ENCODE measurements around the gene HNRNPL. TPM values are rescaled to one million over a fixed set of nuclear protein-coding genes. Genes with fewer than 3 reads are reported as not detected.
"Not testable (repeated sequence)": the region's sequence is repeated elsewhere in the genome, so short reads cannot be mapped to it uniquely, and the experiment has no call there.

The HNRNPL gene
- total and polyA plus RNA-seq, 2 of the 8 experiments (the other 6 are each of a cell fraction or from before 2014, with no cell fraction given), result 404 to 779 TPM

- CTCF ChIA-PET (ENCODE audit: partially characterized antibody), result interaction anchor here (0.6 to 1.6 kb wide), 8 partner anchors 9 to 116 kb away, joined by 3 to 7 read pairs (median 3); no protein-coding TSS in a partner anchor
- not testable (repeated sequence) for H3K36me3 ChIP-seq (ENCODE audit: control insufficient read depth in 2 of 4, insufficient read depth in 4 of 4, low read length in 3 of 4); H3K9ac ChIP-seq (replicated peaks in 1 of 4; ENCODE audit: extremely low read depth in 1 of 4, low read depth in 3 of 4, low read length in 3 of 4); H3K4me1 ChIP-seq (replicated peaks in 1 of 4; ENCODE audit: control insufficient read depth in 3 of 4, insufficient read depth in 4 of 4, low read length in 3 of 4); H2BK20ac ChIP-seq (ENCODE audit: low read length); H3K4me2 ChIP-seq (ENCODE audit: insufficient read depth in 1 of 2, low read depth in 2 of 2, low read length in 2 of 2); H4K5ac ChIP-seq (ENCODE audit: insufficient read length, low read depth, low read length); H3K18ac ChIP-seq (ENCODE audit: extremely low read depth, low read length); H4K91ac ChIP-seq (replicated peaks; ENCODE audit: insufficient read length, low read length); DNase-seq (ENCODE audit: low read depth in 1 of 2, low spot score in 2 of 2); H3K14ac ChIP-seq (ENCODE audit: insufficient read length); H3K27me3 ChIP-seq (replicated peaks in 1 of 4; ENCODE audit: control insufficient read depth in 3 of 4, extremely low read depth in 1 of 4, insufficient read depth in 3 of 4, low read length in 3 of 4); H2AFZ ChIP-seq (ENCODE audit: low read length); H3K23me2 ChIP-seq (ENCODE audit: low read depth, low read length); H3K79me1 ChIP-seq (ENCODE audit: low read depth, low read length); H2BK5ac ChIP-seq (ENCODE audit: low read depth, low read length); H4K8ac ChIP-seq (ENCODE audit: extremely low read depth, insufficient read depth, low read length); H3K4me3 ChIP-seq (ENCODE audit: extremely low read depth in 1 of 4, insufficient read depth in 2 of 4, low read depth in 3 of 4, low read length in 4 of 4); H2BK15ac ChIP-seq (ENCODE audit: low read length); H3K79me2 ChIP-seq (ENCODE audit: control insufficient read depth in 1 of 2, insufficient read depth in 2 of 2, low read length in 2 of 2); FAIRE-seq; H3K9me3 ChIP-seq (ENCODE audit: insufficient read depth in 2 of 2, low read depth in 1 of 2, low read length in 1 of 2); H3K4ac ChIP-seq (replicated peaks; ENCODE audit: insufficient read length, low read depth, low read length); H4K20me1 ChIP-seq (replicated peaks in 1 of 2; ENCODE audit: control insufficient read depth in 1 of 2, insufficient read depth in 2 of 2, low read length in 2 of 2); H2BK120ac ChIP-seq (replicated peaks; ENCODE audit: low read depth, low read length); H3K23ac ChIP-seq (ENCODE audit: insufficient read length); H3K56ac ChIP-seq (replicated peaks; ENCODE audit: insufficient read length, low read depth, low read length); H2AK5ac ChIP-seq (ENCODE audit: low read depth, low read length); H2BK12ac ChIP-seq (ENCODE audit: low read depth, low read length); H3K27ac ChIP-seq (ENCODE audit: low read depth, low read length)
- POLR2A ChIA-PET (ENCODE audit: partially characterized antibody), result interaction anchor here (0.7 to 4.1 kb wide), 5 partner anchors 9 to 460 kb away, joined by 3 to 14 read pairs (median 3); partner anchors contain the start of genes HNRNPL, MRPS12 and SARS2
- WGBS, 2 experiments (ENCODE audit: extremely low coverage in 1 of 2, insufficient coverage in 1 of 2, insufficient read length in 1 of 2, insufficient replicate concordance in 2 of 2, low coverage in 1 of 2, low lambda C conversion rate in 2 of 2, missing lambda C conversion rate in 1 of 2), result 91% methylated on average over 21 of the region's 21 CpGs; no CpG with 5 or more reads in 1 of the 2 experiments
These were observed 9.9 kb upstream of the HNRNPL start for GRCh38 chr19:38859631-38860204.

Data from H1 (cell line).